ES-I3 (cell line): ENCODE data around the gene RFESD.

Source experiments
- H3K36me3 ChIP-seq: 2 replicates; pipeline ENCODE4 v1.6.1; 2013; ENCODE audit warnings: mild to moderate bottlenecking, low read length, control low read depth, moderate library complexity; ENCODE audit not compliant: insufficient read depth
- H3K4me1 ChIP-seq: 2 replicates; pipeline ENCODE4 v1.6.1; 2013; ENCODE audit warnings: mild to moderate bottlenecking, control low read depth, low read length; ENCODE audit not compliant: insufficient read depth
- H3K9ac ChIP-seq: 2 replicates; pipeline ENCODE4 v1.6.1; 2013; ENCODE audit warnings: low read depth, mild to moderate bottlenecking, low read length, moderate library complexity
- H3K9me3 ChIP-seq: 2 replicates; pipeline ENCODE4 v1.6.1; 2013; ENCODE audit warnings: mild to moderate bottlenecking, low read length, moderate library complexity; ENCODE audit not compliant: control insufficient read depth, insufficient read depth

The RFESD gene

DNA sequence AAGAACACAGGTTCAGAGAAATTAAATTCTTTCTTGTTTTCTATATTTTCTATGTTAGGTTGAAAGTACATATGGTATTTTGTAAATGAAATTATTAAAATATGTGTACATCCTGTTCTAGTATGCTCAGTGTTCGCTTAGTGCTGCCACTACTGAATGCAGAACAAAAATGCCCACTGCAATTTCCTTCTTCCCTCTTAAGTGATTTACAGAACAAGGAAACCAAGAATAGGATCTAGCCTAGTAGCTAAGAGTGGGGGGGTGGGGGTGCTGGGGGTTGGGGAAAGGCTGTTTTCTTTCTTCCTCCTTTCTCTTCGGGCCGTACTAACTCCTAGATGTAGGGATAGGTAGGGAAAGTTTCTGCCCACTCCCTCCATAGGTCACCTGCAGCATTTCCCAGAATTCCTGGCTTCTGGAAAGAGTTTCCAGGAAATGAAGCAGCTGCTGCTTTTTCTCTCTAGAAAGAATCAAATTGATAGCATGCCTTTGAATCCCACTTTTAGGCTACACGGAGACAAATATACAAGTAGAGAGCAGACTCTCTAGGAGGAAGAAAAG lies 20.6 kb downstream of the RFESD start:
- Histone ChIP-seq H3K9ac (no peak overlapping the region), H3K36me3 (no peaks in the 10 kb centered on the region), H3K9me3 (no peaks in the 10 kb centered on the region), H3K4me1 (peaks cover 4% of the 10 kb centered on the region; the same call in 1 of the 2 replicates)

DNA sequence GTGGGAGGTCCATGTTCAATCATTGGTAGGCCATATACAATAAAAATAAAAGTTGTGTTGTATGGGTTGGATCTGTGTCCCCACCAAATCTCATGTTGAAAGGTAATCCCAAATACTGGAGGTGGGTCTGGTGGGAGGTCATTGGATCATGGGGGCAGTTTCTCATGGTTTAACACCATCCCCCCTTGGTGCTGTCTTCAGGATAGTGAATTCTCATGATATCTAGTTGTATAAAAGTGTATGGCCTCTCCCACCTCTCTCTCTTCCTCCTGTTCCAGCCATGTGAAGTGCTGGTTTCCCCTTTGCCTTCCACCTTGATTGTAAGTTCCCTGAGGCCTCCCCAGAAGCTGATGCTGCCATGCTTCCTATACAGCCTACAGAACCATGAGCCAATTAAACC lies 21.1 kb downstream of the RFESD start:
- no peaks in the 10 kb centered on the region for H3K36me3 ChIP-seq
- peaks cover 4% of the 10 kb centered on the region; the same call in 1 of the 2 replicates for H3K4me1 ChIP-seq
- no peak overlapping the region for H3K9ac ChIP-seq
- no peaks in the 10 kb centered on the region for H3K9me3 ChIP-seq

DNA sequence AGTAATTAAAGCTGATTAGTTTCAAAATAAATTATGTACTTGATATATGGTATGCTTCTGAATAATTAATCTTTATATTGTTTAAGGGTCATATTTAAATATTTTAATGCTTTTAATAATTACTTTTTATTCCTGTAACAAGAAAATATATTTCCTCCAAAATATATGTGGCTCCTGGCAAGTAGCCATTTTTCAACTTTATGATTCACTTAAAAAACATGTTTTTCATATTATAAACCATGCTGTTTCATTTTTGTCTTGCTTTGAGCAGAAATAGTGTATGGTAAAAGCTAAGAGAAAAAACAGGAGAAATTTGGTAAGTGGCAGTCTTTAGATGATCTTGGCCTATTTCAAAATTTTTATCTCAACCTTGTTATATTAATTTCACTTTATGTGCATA lies 21.6 kb downstream of the RFESD start:
- Histone ChIP-seq H3K4me1 (peaks cover 4% of the 10 kb centered on the region; the same call in 1 of the 2 replicates), H3K36me3 (no peaks in the 10 kb centered on the region), H3K9ac (no peak overlapping the region), H3K9me3 (no peaks in the 10 kb centered on the region)

DNA sequence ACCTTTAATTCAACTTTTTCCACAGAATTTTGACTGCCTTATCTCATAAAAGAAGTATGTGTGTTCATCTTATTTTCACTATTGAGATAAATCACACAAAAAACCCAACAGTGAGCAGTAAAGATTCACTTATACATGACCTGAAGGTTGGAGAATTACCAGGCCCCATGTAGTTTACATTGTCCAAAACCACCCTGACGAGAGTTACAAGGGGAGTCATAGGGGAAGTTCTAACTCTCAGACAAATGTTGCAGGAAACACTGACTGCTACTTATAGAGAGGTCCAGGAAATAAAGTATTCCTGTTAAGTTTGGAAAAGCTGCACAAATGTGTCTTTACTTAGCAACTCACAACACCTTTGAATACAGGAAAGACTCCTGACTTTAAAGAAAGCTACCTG lies 22.2 kb downstream of the RFESD start:
- Histone ChIP-seq H3K36me3 (no peaks in the 10 kb centered on the region), H3K9ac (no peak overlapping the region), H3K4me1 (peaks cover 4% of the 10 kb centered on the region; the same call in 1 of the 2 replicates)

DNA sequence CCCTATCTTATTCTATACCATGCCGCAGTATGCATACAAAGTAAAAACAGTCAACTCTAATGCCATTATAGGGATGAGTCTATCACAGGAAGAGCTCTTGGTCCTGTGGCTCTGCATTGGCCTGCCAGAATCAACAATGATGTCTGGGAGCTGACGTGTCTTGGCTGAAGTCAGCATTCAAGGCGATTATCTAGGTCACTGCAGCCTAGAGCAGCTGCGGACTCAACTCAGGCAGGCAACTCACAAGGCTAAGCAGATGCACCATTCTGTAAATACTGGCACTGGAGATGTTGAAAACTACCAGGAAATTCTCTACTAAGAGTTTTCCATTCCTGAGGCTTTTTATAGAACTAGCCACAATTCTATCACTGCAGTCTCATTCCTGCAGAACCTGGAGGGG lies 23.0 kb downstream of the RFESD start:
- H3K4me1 ChIP-seq = peaks cover 1% of the 10 kb centered on the region; the same call in 1 of the 2 replicates
- H3K36me3 ChIP-seq = no peaks in the 10 kb centered on the region
- H3K9me3 ChIP-seq = no peaks in the 10 kb centered on the region
- H3K9ac ChIP-seq = no peak overlapping the region

More for the DNA sequence above, 22.2 kb downstream of the RFESD start:
- H3K9me3 ChIP-seq = no peaks in the 10 kb centered on the region

DNA sequence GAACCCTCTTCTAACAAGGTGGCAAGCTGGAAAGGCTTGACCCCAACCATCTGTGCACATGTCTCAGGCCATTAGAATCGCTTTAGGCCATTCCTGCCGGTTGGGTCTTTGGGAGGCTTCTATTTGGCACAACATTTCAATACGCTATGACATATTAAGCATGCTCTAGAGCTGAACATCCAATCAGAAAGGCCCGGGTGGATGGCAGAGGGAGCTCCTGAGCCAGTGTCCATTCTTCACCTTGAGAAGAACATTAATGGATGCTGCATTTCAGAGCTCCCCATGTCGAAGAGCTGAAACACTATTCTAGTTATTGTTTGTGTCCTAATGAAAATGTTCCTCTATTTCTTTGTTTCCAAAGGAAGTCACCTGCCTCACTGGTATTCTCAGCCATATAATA lies 23.4 kb downstream of the RFESD start:
- Histone ChIP-seq H3K36me3 (no peaks in the 10 kb centered on the region), H3K9ac (no peak overlapping the region), H3K9me3 (no peaks in the 10 kb centered on the region), H3K4me1 (no peaks in the 10 kb centered on the region)

DNA sequence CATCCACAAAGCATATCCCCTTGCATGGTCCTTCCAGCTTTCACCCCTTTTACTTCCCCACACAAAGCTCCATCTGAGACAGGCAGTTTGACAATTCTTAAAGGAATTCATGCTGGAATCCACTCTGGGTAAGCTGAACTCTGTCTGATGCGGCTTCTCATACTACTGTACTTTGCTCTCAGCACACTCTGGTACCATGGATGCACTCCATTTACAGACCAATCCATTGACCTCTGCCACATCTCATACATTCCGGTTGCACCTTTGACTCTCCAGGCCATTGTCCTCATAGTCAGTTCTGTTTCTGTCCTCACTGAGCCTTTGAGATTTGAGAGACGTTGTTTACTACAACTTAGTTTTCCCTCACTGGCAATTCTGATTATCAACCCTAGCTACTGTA lies 24.0 kb downstream of the RFESD start:
- H3K9me3 ChIP-seq = no peaks in the 10 kb centered on the region
- no peak overlapping the region for H3K9ac ChIP-seq
- H3K36me3 ChIP-seq = no peaks in the 10 kb centered on the region
- no peaks in the 10 kb centered on the region for H3K4me1 ChIP-seq

DNA sequence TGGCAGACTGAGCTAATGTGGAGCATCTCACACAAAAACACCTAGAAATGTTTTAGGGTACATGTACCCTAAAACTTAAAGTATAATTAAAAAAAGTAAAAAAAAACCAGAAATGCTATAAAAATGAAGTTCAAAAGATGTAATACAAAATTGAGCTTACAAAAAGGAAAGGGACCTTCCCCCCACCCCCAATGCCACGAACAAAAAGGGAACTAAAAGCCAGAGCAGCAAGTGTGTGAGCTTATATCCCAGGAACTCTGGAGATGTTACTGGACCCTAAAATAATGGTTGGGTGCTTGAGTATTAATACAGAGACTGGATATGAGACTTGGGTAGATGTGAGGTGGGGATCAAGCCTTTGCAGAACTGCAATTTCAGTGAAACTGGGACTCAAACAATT lies 25.2 kb downstream of the RFESD start:
- Histone ChIP-seq H3K4me1 (no peaks in the 10 kb centered on the region), H3K9ac (no peak overlapping the region), H3K9me3 (no peaks in the 10 kb centered on the region), H3K36me3 (no peaks in the 10 kb centered on the region)

DNA sequence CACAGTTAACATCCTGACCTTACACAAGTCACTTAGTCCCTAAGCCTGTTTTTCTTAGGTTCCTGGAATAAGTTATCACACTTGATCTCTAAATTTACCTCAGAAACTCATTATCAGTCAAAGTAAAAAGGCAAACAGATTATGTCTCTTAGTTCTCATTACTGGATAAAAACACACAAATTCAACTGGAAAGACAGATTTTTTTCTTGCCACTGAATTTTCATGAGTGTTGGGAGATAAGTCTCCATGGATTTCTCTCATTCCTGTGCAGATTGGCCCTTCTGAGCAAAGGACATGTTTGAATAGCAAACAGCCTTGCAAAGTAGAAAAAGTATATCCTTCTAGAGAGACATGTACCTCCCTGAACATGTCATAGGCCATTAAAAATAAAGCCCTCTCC lies 26.1 kb downstream of the RFESD start:
- H3K9ac ChIP-seq = no peak overlapping the region
- no peaks in the 10 kb centered on the region for H3K9me3 ChIP-seq

DNA sequence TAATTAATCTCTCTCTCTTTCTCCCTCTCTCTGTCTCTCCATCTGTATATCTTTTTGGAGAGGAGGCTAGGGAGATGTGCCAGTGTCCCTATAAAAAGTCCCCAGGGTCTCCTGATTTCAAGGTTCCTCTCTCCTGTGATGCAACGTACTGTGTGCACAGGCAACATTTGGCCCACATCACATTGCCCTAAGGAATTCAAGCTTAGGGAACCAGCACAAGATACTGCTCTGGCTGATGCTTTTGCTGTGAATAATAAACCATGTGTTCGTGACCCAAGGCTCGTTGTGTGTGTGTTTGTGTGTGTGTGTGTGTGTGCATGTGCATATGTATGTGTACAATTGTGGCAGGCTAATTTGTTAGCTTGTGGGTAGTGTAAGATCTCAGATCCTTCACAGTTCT lies 26.5 kb downstream of the RFESD start:
- Histone ChIP-seq H3K9me3 (no peaks in the 10 kb centered on the region), H3K36me3 (no peaks in the 10 kb centered on the region), H3K4me1 (no peaks in the 10 kb centered on the region), H3K9ac (no peak overlapping the region)

More for the DNA sequence above, 26.1 kb downstream of the RFESD start:
- no peaks in the 10 kb centered on the region for H3K4me1 ChIP-seq
- H3K36me3 ChIP-seq = no peaks in the 10 kb centered on the region

DNA sequence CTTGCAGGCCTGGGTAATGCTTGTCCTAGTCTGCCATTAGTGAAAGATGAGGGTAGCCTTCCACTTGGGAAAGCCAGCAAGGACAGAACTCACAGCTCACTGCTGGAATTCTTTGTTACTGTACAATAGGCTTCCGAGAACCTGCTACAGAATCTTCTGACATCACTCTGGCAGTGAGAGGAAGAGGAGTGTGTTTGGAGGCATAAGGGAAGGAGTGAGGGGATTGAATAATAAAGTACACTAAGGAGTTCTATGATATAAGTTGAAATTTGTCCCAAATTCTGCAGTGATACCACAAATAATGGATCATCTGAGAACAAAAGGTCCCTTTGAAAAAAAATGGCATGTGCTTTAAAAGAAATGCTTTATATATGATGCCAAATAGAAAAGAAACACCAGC lies 36.3 kb downstream of the RFESD start, which contains the start of gene SPATA9:
Gene SPATA9, minus strand, starts transcription at position 101 of the 400 bp plus-strand sequence. CDS start 137 bp downstream, outside the sequence.
- Histone ChIP-seq H3K4me1 (no peaks in the 10 kb centered on the region), H3K9ac (no peak within 1 kb of the TSS), H3K36me3 (no peaks in the 10 kb centered on the region), H3K9me3 (no peaks in the 10 kb centered on the region; the same call in 1 of the 2 replicates)

DNA sequence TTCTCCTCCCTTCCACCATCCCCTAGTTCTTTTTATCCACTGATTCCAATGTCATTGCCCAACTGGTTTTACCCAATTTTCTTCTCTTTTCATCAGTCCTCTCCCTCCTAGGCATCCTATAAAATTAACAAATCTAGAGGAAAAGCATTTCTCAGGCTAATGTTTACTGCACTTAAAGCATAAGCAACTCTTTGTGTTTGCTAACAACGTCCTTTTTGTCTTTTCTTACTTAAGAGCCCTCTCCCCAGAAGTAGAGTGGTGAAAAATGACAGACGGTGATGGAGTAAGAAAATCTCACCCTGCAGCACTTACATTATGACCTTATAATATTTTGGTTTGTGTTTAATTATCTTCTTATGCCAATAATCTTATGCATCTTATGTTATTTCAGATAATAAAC lies 37.8 kb downstream of the RFESD start:
- no peaks in the 10 kb centered on the region for H3K36me3 ChIP-seq
- H3K4me1 ChIP-seq = no peaks in the 10 kb centered on the region
- no peaks in the 10 kb centered on the region; the same call in 1 of the 2 replicates for H3K9me3 ChIP-seq
- no peak overlapping the region for H3K9ac ChIP-seq

DNA sequence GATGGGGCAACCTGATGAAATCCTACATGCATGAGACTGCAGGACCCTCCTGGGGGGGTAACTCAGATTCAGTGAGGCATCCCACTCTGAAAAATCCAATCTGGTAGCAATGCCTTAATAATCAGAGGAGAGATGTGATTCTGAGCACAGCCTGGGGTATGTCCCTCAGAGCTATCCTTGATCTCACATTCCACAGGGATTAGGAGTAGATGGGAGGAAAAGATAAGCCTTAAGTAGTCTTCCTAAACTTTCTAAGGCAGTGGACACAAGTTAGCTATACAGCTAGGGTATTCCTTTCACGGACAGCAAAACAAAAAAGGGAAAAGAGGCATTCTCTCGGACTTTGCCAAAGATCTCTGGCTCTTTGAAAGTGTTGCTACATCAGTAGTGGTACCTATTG lies 40.1 kb downstream of the RFESD start:
- Histone ChIP-seq H3K36me3 (no peaks in the 10 kb centered on the region), H3K9me3 (no peaks in the 10 kb centered on the region), H3K4me1 (no peaks in the 10 kb centered on the region), H3K9ac (no peak overlapping the region)

DNA sequence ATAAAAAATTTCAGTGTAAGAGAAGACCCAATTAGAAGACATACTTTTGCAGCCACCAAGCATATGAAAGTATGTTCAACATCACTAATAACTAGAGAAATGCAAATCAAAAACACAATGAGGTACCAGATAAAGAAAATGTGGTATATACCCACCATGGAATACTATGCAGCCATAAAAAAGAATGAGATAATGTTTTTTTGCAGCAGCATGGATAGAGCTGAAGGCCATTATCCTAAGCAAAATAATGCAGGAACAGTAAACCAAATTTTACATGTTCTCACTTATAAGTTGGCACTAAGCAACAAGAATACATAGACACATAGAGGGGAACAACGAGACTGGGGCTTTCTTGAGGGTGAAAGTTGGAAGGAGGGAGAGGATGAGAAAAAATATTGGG lies 43.1 kb downstream of the RFESD start:
- Histone ChIP-seq H3K36me3 (no peaks in the 10 kb centered on the region), H3K4me1 (no peaks in the 10 kb centered on the region), H3K9ac (no peak overlapping the region), H3K9me3 (no peaks in the 10 kb centered on the region)

DNA sequence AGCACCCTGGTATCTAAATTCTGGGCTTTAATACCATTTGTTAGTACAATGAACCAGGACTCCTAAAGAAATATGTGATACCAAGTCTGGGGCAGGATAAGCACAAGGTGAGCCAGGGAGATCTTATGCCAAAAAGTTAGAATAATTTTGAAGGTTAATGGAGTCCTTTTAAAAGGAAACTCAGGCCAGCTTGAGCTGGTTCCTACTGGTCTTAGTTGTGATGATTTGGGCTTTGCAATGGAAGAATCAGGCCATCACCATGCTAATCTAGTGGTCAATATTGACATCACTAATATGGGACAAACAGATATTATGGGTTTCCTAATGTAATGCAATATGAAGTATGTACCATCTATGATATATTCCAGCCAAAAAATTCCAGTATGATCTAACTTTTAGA lies 43.8 kb downstream of the RFESD start:
- no peaks in the 10 kb centered on the region for H3K36me3 ChIP-seq
- H3K9me3 ChIP-seq = no peaks in the 10 kb centered on the region
- no peaks in the 10 kb centered on the region for H3K4me1 ChIP-seq
- H3K9ac ChIP-seq = no peak overlapping the region
